Measurements from ENCODE around the gene ZMAT3. TPM values are rescaled to one million over a fixed set of nuclear protein-coding genes. Genes with fewer than 3 reads are reported as not detected.
A peak's percentile ranks its signal among the peaks of the same experiment; 100 is the strongest.
"Not testable (repeated sequence)": the region's sequence is repeated elsewhere in the genome, so short reads cannot be mapped to it uniquely, and the experiment has no call there.

The ZMAT3 gene
- total and polyA plus RNA-seq, 2 donors, result 3.7 to 6.6 TPM

DNA sequence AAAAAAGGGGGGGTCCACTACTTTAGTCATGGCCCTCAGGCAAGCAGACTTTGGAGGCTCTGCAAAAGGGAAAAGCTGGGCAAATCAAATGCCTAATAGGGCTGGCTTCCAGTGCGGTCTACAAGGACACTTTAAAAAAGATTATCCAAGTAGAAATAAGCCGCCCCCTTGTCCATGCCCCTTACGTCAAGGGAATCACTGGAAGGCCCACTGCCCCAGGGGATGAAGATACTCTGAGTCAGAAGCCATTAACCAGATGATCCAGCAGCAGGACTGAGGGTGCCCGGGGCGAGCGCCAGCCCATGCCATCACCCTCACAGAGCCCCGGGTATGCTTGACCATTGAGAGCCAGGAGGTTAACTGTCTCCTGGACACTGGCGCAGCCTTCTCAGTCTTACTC, 15.3 kb downstream of the ZMAT3 start:
- H3K27me3 ChIP-seq (ENCODE audit: control insufficient read depth in 2 of 2, insufficient read depth in 1 of 2, low read length in 1 of 2), result no peaks in the 10 kb centered on the region
- H3K9me3 ChIP-seq (ENCODE audit: control insufficient read depth in 2 of 2, insufficient read depth in 1 of 2, low read length in 1 of 2), result no peaks in the 10 kb centered on the region
- no peak overlapping the region for H3K4me3 ChIP-seq (ENCODE audit: low read length in 2 of 2)
- no peak overlapping the region for H3K27ac ChIP-seq (ENCODE audit: low read depth in 1 of 2, low read length in 1 of 2)
- DNase-seq (ENCODE audit: low read depth in 6 of 9, low spot score in 9 of 9), result no peak
- no peaks in the 10 kb centered on the region for H3K4me1 ChIP-seq (ENCODE audit: control insufficient read depth in 2 of 2, insufficient read depth in 2 of 2, low read length in 2 of 2)
- WGBS, result 97% methylated on average over 8 of the region's 8 CpGs
- peaks cover 0 to 11% of the 10 kb centered on the region in 2 donors for H3K36me3 ChIP-seq (ENCODE audit: control insufficient read depth in 2 of 2, insufficient read depth in 2 of 2, low read length in 1 of 2)

DNA sequence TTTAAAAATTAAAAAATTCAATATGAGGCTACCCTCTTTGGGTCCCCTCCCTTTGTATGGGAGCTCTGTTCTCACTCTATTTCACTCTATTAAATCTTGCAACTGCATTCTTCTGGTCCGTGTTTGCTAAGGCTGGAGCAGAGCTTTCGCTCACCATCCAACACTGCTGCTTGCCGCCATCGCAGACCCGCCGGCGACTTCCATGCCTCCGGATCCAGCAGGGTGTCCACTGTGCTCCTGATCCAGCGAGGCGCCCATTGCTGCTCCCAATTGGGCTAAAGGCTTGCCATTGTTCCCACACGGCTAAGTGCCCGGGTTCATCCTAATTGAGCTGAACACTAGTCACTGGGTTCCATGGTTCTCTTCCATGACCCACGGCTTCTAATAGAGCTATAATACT, 17.0 kb downstream of the ZMAT3 start:
- 97% methylated on average over 13 of the region's 13 CpGs for WGBS
- H3K4me3 ChIP-seq (ENCODE audit: low read length in 2 of 2); H3K27me3 ChIP-seq (ENCODE audit: control insufficient read depth in 2 of 2, insufficient read depth in 1 of 2, low read length in 1 of 2); H3K4me1 ChIP-seq (ENCODE audit: control insufficient read depth in 2 of 2, insufficient read depth in 2 of 2, low read length in 2 of 2); DNase-seq (ENCODE audit: low read depth in 6 of 9, low spot score in 9 of 9); H3K27ac ChIP-seq (ENCODE audit: low read depth in 1 of 2, low read length in 1 of 2); H3K36me3 ChIP-seq (ENCODE audit: control insufficient read depth in 2 of 2, insufficient read depth in 2 of 2, low read length in 1 of 2); H3K9me3 ChIP-seq (ENCODE audit: control insufficient read depth in 2 of 2, insufficient read depth in 1 of 2, low read length in 1 of 2): not testable (repeated sequence)

DNA sequence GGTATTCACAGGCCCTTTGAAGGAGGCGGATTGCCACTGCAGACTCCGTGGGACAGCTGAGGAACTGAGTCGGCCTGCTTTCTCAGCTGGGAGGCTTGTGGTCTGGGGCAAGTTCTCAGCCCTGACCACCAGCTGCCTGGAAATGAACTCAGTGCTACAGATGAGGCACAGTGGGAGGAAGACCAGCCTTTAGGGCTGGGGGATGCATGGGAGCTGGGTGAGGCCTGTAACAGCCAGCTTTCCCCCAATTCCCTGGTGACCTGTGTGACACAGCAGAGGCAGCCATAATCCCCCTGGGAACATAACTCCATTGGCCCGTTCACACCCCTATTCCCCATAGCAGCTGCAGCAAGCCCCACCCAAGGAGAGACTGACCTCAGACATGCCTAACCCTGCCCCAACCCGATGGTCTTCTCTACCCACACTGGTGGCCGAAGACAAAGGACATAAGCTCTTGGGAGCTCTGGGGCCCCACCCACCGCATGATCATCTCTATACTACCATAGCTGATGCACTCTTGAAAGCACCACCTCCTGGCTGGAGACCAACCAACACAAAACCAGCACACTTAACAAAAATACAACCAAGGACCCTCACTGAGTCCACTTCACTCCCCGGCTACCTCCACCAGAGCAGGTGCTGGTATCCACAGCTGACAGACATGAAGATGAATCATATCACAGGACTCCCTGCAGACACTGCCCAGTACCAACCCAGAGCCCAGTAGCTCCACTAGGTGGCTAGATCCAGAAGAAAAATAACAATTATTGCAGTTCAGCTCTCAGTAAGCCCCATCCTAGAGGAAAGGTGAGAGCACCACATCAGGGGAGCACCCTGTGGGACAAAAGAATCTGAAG, 24.9 kb downstream of the ZMAT3 start:
- peaks cover 0 to 2% of the 10 kb centered on the region in 2 donors for H3K9me3 ChIP-seq (ENCODE audit: control insufficient read depth in 2 of 2, insufficient read depth in 1 of 2, low read length in 1 of 2)
- no peak overlapping the region for H3K4me3 ChIP-seq (ENCODE audit: low read length in 2 of 2)
- no peak for DNase-seq (ENCODE audit: low read depth in 6 of 9, low spot score in 9 of 9)
- WGBS, result 91% methylated on average over 8 of the region's 8 CpGs
- no peaks in the 10 kb centered on the region for H3K27me3 ChIP-seq (ENCODE audit: control insufficient read depth in 2 of 2, insufficient read depth in 1 of 2, low read length in 1 of 2)
- H3K4me1 ChIP-seq (ENCODE audit: control insufficient read depth in 2 of 2, insufficient read depth in 2 of 2, low read length in 2 of 2), result peaks cover 0 to 4% of the 10 kb centered on the region in 2 donors
- H3K27ac ChIP-seq (ENCODE audit: low read depth in 1 of 2, low read length in 1 of 2), result no peak overlapping the region
- no peaks in the 10 kb centered on the region for H3K36me3 ChIP-seq (ENCODE audit: control insufficient read depth in 2 of 2, insufficient read depth in 2 of 2, low read length in 1 of 2)

DNA sequence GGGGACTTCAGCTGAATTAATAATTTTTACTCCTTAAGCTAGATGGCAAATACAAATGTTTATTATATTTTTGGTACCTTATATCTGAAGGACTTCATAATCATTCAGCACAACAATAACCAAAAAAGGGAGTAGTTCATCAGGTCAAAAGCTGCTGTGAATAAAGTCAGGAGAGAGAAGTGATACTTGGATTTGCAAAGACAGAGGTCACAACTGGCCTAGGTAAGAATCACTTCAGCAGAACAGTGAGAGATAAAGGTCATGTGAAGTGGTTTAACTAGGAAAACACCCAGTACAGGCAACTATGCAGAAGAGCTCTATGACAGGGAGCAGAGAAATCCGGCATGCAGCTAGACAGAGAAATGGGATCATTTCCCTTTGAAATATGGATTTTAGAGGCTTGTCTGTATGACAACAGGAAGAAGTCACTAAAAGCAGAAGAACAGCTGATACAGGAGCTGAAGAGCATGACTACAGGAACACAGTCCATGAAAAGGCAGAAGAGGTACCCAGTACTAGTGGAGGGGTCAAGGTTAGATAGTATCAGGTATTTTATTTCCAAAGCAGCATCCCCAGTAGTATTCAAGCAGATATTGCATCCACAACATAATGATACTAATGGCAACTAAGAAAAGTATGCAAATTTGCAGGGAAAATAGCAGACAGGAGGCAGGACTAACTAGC, 25.7 kb downstream of the ZMAT3 start:
- Histone ChIP-seq H3K9me3 (ENCODE audit: control insufficient read depth in 2 of 2, insufficient read depth in 1 of 2, low read length in 1 of 2) (peaks cover 0 to 2% of the 10 kb centered on the region in 2 donors), H3K27me3 (ENCODE audit: control insufficient read depth in 2 of 2, insufficient read depth in 1 of 2, low read length in 1 of 2) (no peaks in the 10 kb centered on the region), H3K27ac (ENCODE audit: low read depth in 1 of 2, low read length in 1 of 2) (no peak overlapping the region), H3K4me3 (ENCODE audit: low read length in 2 of 2) (no peak overlapping the region), H3K4me1 (ENCODE audit: control insufficient read depth in 2 of 2, insufficient read depth in 2 of 2, low read length in 2 of 2) (peaks cover 0 to 4% of the 10 kb centered on the region in 2 donors), H3K36me3 (ENCODE audit: control insufficient read depth in 2 of 2, insufficient read depth in 2 of 2, low read length in 1 of 2) (no peaks in the 10 kb centered on the region)
- WGBS, result 92% methylated on average over 1 of the region's 1 CpG
- no peak for DNase-seq (ENCODE audit: low read depth in 6 of 9, low spot score in 9 of 9)

DNA sequence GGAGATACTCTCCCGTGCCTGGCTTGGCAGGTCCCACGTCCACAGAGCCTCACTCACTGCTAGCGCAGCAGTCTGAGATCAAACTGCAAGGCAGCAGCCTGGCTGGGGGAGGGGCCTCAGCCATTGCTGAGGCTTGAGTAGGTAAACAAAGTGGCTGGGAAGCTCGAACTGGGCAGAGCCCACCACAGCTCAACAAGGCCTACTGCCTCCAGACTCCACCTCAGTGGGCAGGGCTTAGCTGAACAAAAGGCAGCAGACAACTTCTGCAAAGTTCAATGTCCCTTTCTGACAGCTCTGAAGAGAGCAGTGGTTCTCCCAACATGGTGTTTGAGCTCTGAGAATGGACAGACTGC, 32.7 kb downstream of the ZMAT3 start:
- not testable (repeated sequence) for H3K27me3 ChIP-seq (ENCODE audit: control insufficient read depth in 2 of 2, insufficient read depth in 1 of 2, low read length in 1 of 2); H3K4me3 ChIP-seq (ENCODE audit: low read length in 2 of 2); H3K9me3 ChIP-seq (ENCODE audit: control insufficient read depth in 2 of 2, insufficient read depth in 1 of 2, low read length in 1 of 2); H3K36me3 ChIP-seq (ENCODE audit: control insufficient read depth in 2 of 2, insufficient read depth in 2 of 2, low read length in 1 of 2)
- peak in 1 of 9 donors; percentile 20 for DNase-seq (ENCODE audit: low read depth in 6 of 9, low spot score in 9 of 9)
- peaks cover 0 to 27% of the 10 kb centered on the region in 2 donors for H3K4me1 ChIP-seq (ENCODE audit: control insufficient read depth in 2 of 2, insufficient read depth in 2 of 2, low read length in 2 of 2)
- WGBS, result 82% methylated on average over 4 of the region's 4 CpGs
- peak overlapping the region in 1 of 2 donors; percentile 83 for H3K27ac ChIP-seq (ENCODE audit: low read depth in 1 of 2, low read length in 1 of 2)

DNA sequence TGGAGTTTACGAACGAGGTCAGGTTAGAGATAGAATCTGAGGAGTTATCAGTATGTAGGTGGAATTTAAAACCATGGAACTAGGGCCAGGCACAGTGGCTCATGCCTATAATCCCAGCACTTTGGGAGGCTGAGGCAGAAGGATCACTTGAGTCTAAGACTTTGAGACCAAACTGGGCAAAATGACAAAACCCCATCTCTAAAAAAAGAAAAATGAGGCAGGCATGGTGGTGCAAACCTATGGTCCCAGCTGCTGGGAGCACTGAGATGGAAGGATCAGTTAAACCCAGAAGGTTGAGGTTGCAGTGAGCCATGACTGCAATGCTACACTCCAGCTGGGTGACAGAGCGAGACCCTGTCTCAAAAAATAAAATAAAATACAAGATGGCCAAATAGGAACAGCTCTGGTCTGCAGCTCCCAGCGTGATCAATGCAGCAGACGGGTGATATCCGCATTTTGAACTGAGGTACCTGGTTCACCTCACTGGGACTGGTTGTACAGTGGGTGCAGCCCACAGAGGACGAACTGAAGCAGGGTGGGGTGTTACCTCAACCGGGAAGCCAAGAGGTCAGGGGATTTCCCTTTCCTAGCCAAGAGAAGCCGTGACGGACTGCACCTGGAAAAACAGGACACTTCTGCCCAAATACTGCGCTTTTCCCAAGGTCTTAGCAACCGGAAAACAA, 33.3 kb downstream of the ZMAT3 start:
- H3K9me3 ChIP-seq (ENCODE audit: control insufficient read depth in 2 of 2, insufficient read depth in 1 of 2, low read length in 1 of 2), result peaks cover 0 to 7% of the 10 kb centered on the region in 2 donors
- DNase-seq (ENCODE audit: low read depth in 6 of 9, low spot score in 9 of 9), result no peak
- H3K36me3 ChIP-seq (ENCODE audit: control insufficient read depth in 2 of 2, insufficient read depth in 2 of 2, low read length in 1 of 2), result peaks cover 0 to 3% of the 10 kb centered on the region in 2 donors
- H3K27me3 ChIP-seq (ENCODE audit: control insufficient read depth in 2 of 2, insufficient read depth in 1 of 2, low read length in 1 of 2), result no peaks in the 10 kb centered on the region
- H3K27ac ChIP-seq (ENCODE audit: low read depth in 1 of 2, low read length in 1 of 2), result peak overlapping the region in 1 of 2 donors; percentile 83
- peaks cover 0 to 29% of the 10 kb centered on the region in 2 donors for H3K4me1 ChIP-seq (ENCODE audit: control insufficient read depth in 2 of 2, insufficient read depth in 2 of 2, low read length in 2 of 2)
- WGBS, result 93% methylated on average over 12 of the region's 12 CpGs
- no peak overlapping the region for H3K4me3 ChIP-seq (ENCODE audit: low read length in 2 of 2)

DNA sequence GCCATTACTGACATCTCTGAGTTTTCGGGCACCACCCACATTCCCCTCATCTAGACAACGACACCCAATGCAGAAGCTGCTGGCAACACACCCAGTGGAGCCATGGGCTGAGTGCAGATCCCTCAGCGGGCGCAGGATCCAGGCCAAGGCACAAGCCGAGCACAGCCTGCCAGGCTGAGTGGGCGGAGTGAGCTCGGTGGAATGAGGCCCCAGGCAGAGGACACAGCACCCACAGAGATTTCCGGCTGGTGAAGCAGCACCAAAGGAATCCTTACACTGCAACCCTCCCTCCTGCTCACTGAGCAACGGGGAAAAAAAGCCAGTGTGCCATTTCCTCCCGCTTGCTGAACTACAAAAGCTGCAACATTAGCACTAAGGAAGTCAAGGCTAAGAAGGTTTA, 34.3 kb downstream of the ZMAT3 start:
- H3K36me3 ChIP-seq (ENCODE audit: control insufficient read depth in 2 of 2, insufficient read depth in 2 of 2, low read length in 1 of 2), result peaks cover 0 to 3% of the 10 kb centered on the region in 2 donors
- WGBS, result 74% methylated on average over 10 of the region's 10 CpGs
- DNase-seq (ENCODE audit: low read depth in 6 of 9, low spot score in 9 of 9), result peak in 6 of 9 donors; percentile 33 to 77 (median 62)
- peaks cover 0 to 29% of the 10 kb centered on the region in 2 donors for H3K4me1 ChIP-seq (ENCODE audit: control insufficient read depth in 2 of 2, insufficient read depth in 2 of 2, low read length in 2 of 2)
- H3K4me3 ChIP-seq (ENCODE audit: low read length in 2 of 2), result no peak overlapping the region
- peak overlapping the region in 1 of 2 donors; percentile 83 for H3K27ac ChIP-seq (ENCODE audit: low read depth in 1 of 2, low read length in 1 of 2)
- no peaks in the 10 kb centered on the region for H3K27me3 ChIP-seq (ENCODE audit: control insufficient read depth in 2 of 2, insufficient read depth in 1 of 2, low read length in 1 of 2)
- peaks cover 0 to 12% of the 10 kb centered on the region in 2 donors for H3K9me3 ChIP-seq (ENCODE audit: control insufficient read depth in 2 of 2, insufficient read depth in 1 of 2, low read length in 1 of 2)

DNA sequence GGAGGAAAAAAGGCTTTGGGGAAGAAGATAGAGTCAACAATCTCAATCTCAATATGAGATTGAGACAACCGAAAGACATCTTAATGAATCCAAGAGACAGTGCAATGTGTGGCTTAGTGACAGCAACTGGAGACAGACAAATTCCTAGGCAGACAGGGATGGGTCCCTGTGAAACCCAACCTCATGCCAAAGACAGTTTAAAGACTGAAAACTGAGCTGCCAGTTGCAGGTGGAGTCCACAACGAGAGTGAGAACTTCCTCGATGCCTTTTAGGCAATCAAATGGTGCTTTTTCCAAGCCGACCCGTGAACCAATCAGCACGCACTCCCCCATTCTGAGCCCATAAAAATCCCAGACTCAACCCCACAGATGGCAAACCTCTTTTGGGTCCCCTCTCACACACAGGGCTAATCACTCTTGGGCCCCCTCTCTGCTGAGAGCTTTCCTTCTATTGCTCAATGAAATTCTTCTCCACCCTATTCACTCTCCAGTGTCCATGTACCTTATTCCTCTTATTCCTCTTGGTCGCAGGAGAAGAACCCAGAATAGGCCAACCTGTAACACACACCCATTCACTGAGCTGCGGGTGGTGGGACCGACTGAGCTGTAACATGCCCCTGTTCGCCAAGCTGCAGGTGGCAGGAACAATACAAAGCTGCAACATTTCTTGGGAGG, 34.8 kb downstream of the ZMAT3 start:
- Histone ChIP-seq H3K4me1 (ENCODE audit: control insufficient read depth in 2 of 2, insufficient read depth in 2 of 2, low read length in 2 of 2) (peaks cover 0 to 29% of the 10 kb centered on the region in 2 donors), H3K9me3 (ENCODE audit: control insufficient read depth in 2 of 2, insufficient read depth in 1 of 2, low read length in 1 of 2) (peaks cover 0 to 12% of the 10 kb centered on the region in 2 donors), H3K4me3 (ENCODE audit: low read length in 2 of 2) (no peak overlapping the region), H3K27ac (ENCODE audit: low read depth in 1 of 2, low read length in 1 of 2) (peak overlapping the region in 1 of 2 donors; percentile 83), H3K27me3 (ENCODE audit: control insufficient read depth in 2 of 2, insufficient read depth in 1 of 2, low read length in 1 of 2) (no peaks in the 10 kb centered on the region), H3K36me3 (ENCODE audit: control insufficient read depth in 2 of 2, insufficient read depth in 2 of 2, low read length in 1 of 2) (peaks cover 0 to 3% of the 10 kb centered on the region in 2 donors)
- no peak for DNase-seq (ENCODE audit: low read depth in 6 of 9, low spot score in 9 of 9)
- WGBS, result 95% methylated on average over 10 of the region's 10 CpGs
